ENCODE measurements around the gene SIRT5. TPM values are rescaled to one million over a fixed set of nuclear protein-coding genes. Genes with fewer than 3 reads are reported as not detected.

SIRT5 gene
- total RNA-seq, 1 experiment from 2014 or later: 14.3 TPM

- Histone ChIP-seq H3K4me2 (ENCODE audit: insufficient read depth, insufficient read length, low read length) (peak overlapping the region; percentile 96), H3K56ac (ENCODE audit: insufficient read length, low read depth, low read length) (no peak overlapping the region), H3K4me1 (ENCODE audit: insufficient read depth, low read length) (no peaks in the 10 kb centered on the region), H3K23me2 (ENCODE audit: insufficient read length, low read depth, low read length, poor library complexity, severe bottlenecking) (peaks cover 11% of the 10 kb centered on the region), H4K20me1 (ENCODE audit: control insufficient read depth, insufficient read depth, insufficient read length) (no peaks in the 10 kb centered on the region), H2AFZ (ENCODE audit: low read length) (no peak overlapping the region), H2BK120ac (ENCODE audit: low read depth, low read length, poor library complexity, severe bottlenecking) (no peak overlapping the region), H4K91ac (ENCODE audit: insufficient read length, low read depth, low read length) (no peak overlapping the region), H3K79me2 (ENCODE audit: insufficient read depth, low read length) (no peaks in the 10 kb centered on the region; the same call in 1 of the 2 replicates), H3T11ph (ENCODE audit: low read length) (no peak overlapping the region), H3K27me3 (ENCODE audit: insufficient read depth, low read length) (no peaks in the 10 kb centered on the region), H2AK5ac (ENCODE audit: insufficient read length, low read length) (no peak overlapping the region), H3K23ac (ENCODE audit: insufficient read length, low read depth, low read length) (no peak overlapping the region), H2BK20ac (ENCODE audit: low read depth, low read length, poor library complexity, severe bottlenecking) (no peak overlapping the region), H3K9me3 (ENCODE audit: control insufficient read depth, low read depth, low read length) (no peaks in the 10 kb centered on the region), H3K4ac (ENCODE audit: low read depth, low read length) (no peak overlapping the region), H3K27ac (ENCODE audit: insufficient read length, low read depth, low read length) (peak overlapping the region; percentile 82), H3K14ac (ENCODE audit: insufficient read depth, low read length) (peak overlapping the region; percentile 81), H2BK5ac (ENCODE audit: insufficient read length, low read length) (no peak overlapping the region), H2BK12ac (ENCODE audit: insufficient read length, low read depth, low read length) (no peak overlapping the region), H3K18ac (ENCODE audit: insufficient read length, low read depth, low read length) (peak overlapping the region; percentile 61), H4K8ac (replicated peaks; ENCODE audit: insufficient read length, low read depth, low read length) (no peak overlapping the region), H4K5ac (ENCODE audit: insufficient read length, low read depth, low read length) (peak overlapping the region; percentile 68), H2BK15ac (ENCODE audit: low read depth, low read length) (no peak overlapping the region), H3K79me1 (ENCODE audit: insufficient read depth, low read depth, low read length, poor library complexity, severe bottlenecking) (no peaks in the 10 kb centered on the region), H3K9ac (ENCODE audit: extremely low read depth, insufficient read length, low read length) (peak overlapping the region; percentile 90)
- peak overlapping the region; percentile 84 to 92 for H3K4me3 Mint-ChIP-seq
- WGBS (ENCODE audit: extremely low coverage, insufficient read length, low lambda C conversion rate): no CpG with 5 or more reads among the region's 14 CpGs
- no peaks in the 10 kb centered on the region for H3K27me3 Mint-ChIP-seq (ENCODE audit: low read depth)
- H3K4me1 Mint-ChIP-seq: peaks cover 25 to 28% of the 10 kb centered on the region in 2 experiments
- peak overlapping the region; percentile 93 to 98 (median 95) for H3K27ac Mint-ChIP-seq
- TF ChIP-seq CTCF (conservative IDR thresholded peaks at IDR 0.05): no peak
- peak; percentile 46 for DNase-seq
- peaks cover 7% of the 10 kb centered on the region in 2 experiments; a peak in 3 of 5 replicates for H3K9me3 Mint-ChIP-seq
- H3K36me3 Mint-ChIP-seq (ENCODE audit: insufficient read depth in 1 of 3, low read depth in 3 of 3): peaks cover 0 to 2% (median 0%) of the 10 kb centered on the region in 3 experiments; a peak in 1 of 7 replicates
These were observed 711 bp upstream of the SIRT5 start for GRCh38 chr6:13573669-13574110.
